Activated CD4-positive, alpha-beta T cell treated with anti-CD3 and anti-CD28 coated beads, Interleukin-2, amount 10 ng/mL, durations not matched to agents 7 days and 5 days (primary cell): ENCODE results near the gene TRPV3. TPM values are rescaled to one million over a fixed set of nuclear protein-coding genes. Genes with fewer than 3 reads are reported as not detected.
"Not testable (repeated sequence)": the region's sequence is repeated elsewhere in the genome, so short reads cannot be mapped to it uniquely, and the experiment has no call there.

Experiments
- CTCF ChIA-PET: fragments of 350-600 bp; sonication (Branson Sonifier 250); formaldehyde crosslinking; loops from one replicate; lab custom pipeline; 2021; ENCODE audit warnings: antibody characterized with exemption; lab: Charles Lee
- POLR2A ChIA-PET: fragments of 350-600 bp; sonication (Branson Sonifier 250); formaldehyde crosslinking; loops from one replicate; lab custom pipeline; 2021; ENCODE audit warnings: antibody characterized with exemption; lab: Charles Lee
- DNase-seq: peaks from one replicate; pipeline ENCODE4 v3.0.0-alpha.2; 2020
- H3K27ac Mint-ChIP-seq: one replicate; pipeline ENCODE4 v1.8.0; 2021; ENCODE audit warnings: mild to moderate bottlenecking, moderate library complexity, mixed read lengths
- H3K27me3 Mint-ChIP-seq: one replicate; pipeline ENCODE4 v1.8.0; 2021; ENCODE audit warnings: mixed read lengths
- H3K36me3 Mint-ChIP-seq: one replicate; pipeline ENCODE4 v1.8.0; 2021; ENCODE audit warnings: low read depth, mixed read lengths
- H3K4me1 Mint-ChIP-seq: one replicate; pipeline ENCODE4 v1.8.0; 2021; ENCODE audit warnings: mixed read lengths
- H3K4me3 Mint-ChIP-seq: one replicate; pipeline ENCODE4 v1.8.0; 2021; ENCODE audit warnings: mild to moderate bottlenecking, moderate library complexity, mixed read lengths
- H3K9me3 Mint-ChIP-seq: one replicate; pipeline ENCODE4 v1.8.0; 2021; ENCODE audit warnings: mixed read lengths
- total RNA-seq, 2 experiments: library from RNA; stranded (reverse); gene quantifications; one replicate each; pipeline ENCODE4 v1.2.3, GENCODE V29; 2021

Gene TRPV3
- total RNA-seq, 2 experiments from 2014 or later, result 0.10 to 0.27 TPM

- Mint-ChIP-seq H3K4me3 (no peak overlapping the region), H3K27me3 (no peaks in the 10 kb centered on the region), H3K4me1 (no peaks in the 10 kb centered on the region), H3K9me3 (no peaks in the 10 kb centered on the region), H3K36me3 (no peaks in the 10 kb centered on the region), H3K27ac (no peak overlapping the region)
- DNase-seq, result no peak
- CTCF ChIA-PET, result interaction anchor here (1.6 kb wide), 1 partner anchor 28 kb away, joined by 3 read pairs; no protein-coding TSS in a partner anchor
- POLR2A ChIA-PET, result no interaction called here
Observed at GRCh38 chr17:3590768-3591167, 33.2 kb upstream of the TRPV3 start.

GRCh38 chr17:3590231-3590630 is 32.6 kb upstream of the TRPV3 start:
- no peaks in the 10 kb centered on the region for H3K27me3 Mint-ChIP-seq
- H3K4me3 Mint-ChIP-seq, result no peak overlapping the region
- peak overlapping the region; percentile 5 for H3K27ac Mint-ChIP-seq
- DNase-seq, result no peak
- no peaks in the 10 kb centered on the region for H3K36me3 Mint-ChIP-seq
- POLR2A ChIA-PET, result no interaction called here
- CTCF ChIA-PET, result interaction anchor here (0.7 to 1.6 kb wide), 2 partner anchors 28 to 29 kb away, joined by 3 read pairs; no protein-coding TSS in a partner anchor
- H3K4me1 Mint-ChIP-seq, result no peaks in the 10 kb centered on the region
- no peaks in the 10 kb centered on the region for H3K9me3 Mint-ChIP-seq

GRCh38 chr17:3589784-3590183 is 32.2 kb upstream of the TRPV3 start:
- CTCF ChIA-PET, result interaction anchor here (0.7 kb wide), 1 partner anchor 29 kb away, joined by 3 read pairs; no protein-coding TSS in a partner anchor
- no peaks in the 10 kb centered on the region for H3K27me3 Mint-ChIP-seq
- POLR2A ChIA-PET, result no interaction called here

GRCh38 chr17:3585826-3586225 is 28.2 kb upstream of the TRPV3 start:
- no peaks in the 10 kb centered on the region for H3K36me3 Mint-ChIP-seq
- CTCF ChIA-PET, result no interaction called here
- no peaks in the 10 kb centered on the region for H3K9me3 Mint-ChIP-seq
- H3K27me3 Mint-ChIP-seq, result no peaks in the 10 kb centered on the region
- no peak for DNase-seq
- no peak overlapping the region for H3K27ac Mint-ChIP-seq
- H3K4me1 Mint-ChIP-seq, result no peaks in the 10 kb centered on the region
- POLR2A ChIA-PET, result no interaction called here
- no peak overlapping the region for H3K4me3 Mint-ChIP-seq

More at GRCh38 chr17:3589784-3590183, 32.2 kb upstream of the TRPV3 start:
- H3K36me3 Mint-ChIP-seq, result no peaks in the 10 kb centered on the region
- H3K4me3 Mint-ChIP-seq, result no peak overlapping the region
- H3K27ac Mint-ChIP-seq, result no peak overlapping the region
- H3K9me3 Mint-ChIP-seq, result no peaks in the 10 kb centered on the region
- no peak for DNase-seq
- no peaks in the 10 kb centered on the region for H3K4me1 Mint-ChIP-seq

- CTCF ChIA-PET, result no interaction called here
- Mint-ChIP-seq H3K4me3 (no peak overlapping the region), H3K27ac (no peak overlapping the region), H3K36me3 (no peaks in the 10 kb centered on the region), H3K27me3 (no peaks in the 10 kb centered on the region), H3K4me1 (no peaks in the 10 kb centered on the region), H3K9me3 (no peaks in the 10 kb centered on the region)
- DNase-seq, result no peak
- POLR2A ChIA-PET, result no interaction called here
Observed at GRCh38 chr17:3583456-3583855, 25.8 kb upstream of the TRPV3 start.

- Mint-ChIP-seq H3K4me3 (no peak overlapping the region), H3K36me3 (no peaks in the 10 kb centered on the region), H3K27ac (no peak overlapping the region), H3K4me1 (no peaks in the 10 kb centered on the region), H3K9me3 (no peaks in the 10 kb centered on the region), H3K27me3 (no peaks in the 10 kb centered on the region)
- ChIA-PET CTCF (no interaction called here), POLR2A (interaction anchor here (0.7 kb wide), 1 partner anchor 741 kb away, joined by 4 read pairs; no protein-coding TSS in a partner anchor)
- DNase-seq, result no peak
Observed at GRCh38 chr17:3582915-3583314, 25.3 kb upstream of the TRPV3 start.

- H3K36me3 Mint-ChIP-seq, DNase-seq, H3K9me3 Mint-ChIP-seq, H3K27ac Mint-ChIP-seq, H3K4me3 Mint-ChIP-seq, POLR2A ChIA-PET, CTCF ChIA-PET, H3K27me3 Mint-ChIP-seq, H3K4me1 Mint-ChIP-seq: not testable (repeated sequence)
Observed at GRCh38 chr17:3578667-3579066, 21.1 kb upstream of the TRPV3 start.

GRCh38 chr17:3576970-3577369 is 19.4 kb upstream of the TRPV3 start:
- Mint-ChIP-seq H3K27ac (no peak overlapping the region), H3K36me3 (no peaks in the 10 kb centered on the region), H3K27me3 (no peaks in the 10 kb centered on the region), H3K4me1 (no peaks in the 10 kb centered on the region), H3K9me3 (no peaks in the 10 kb centered on the region), H3K4me3 (no peak overlapping the region)
- no peak for DNase-seq
- ChIA-PET POLR2A (no interaction called here), CTCF (no interaction called here)

- ChIA-PET CTCF (no interaction called here), POLR2A (no interaction called here)
Observed at GRCh38 chr17:3575511-3575910, 17.9 kb upstream of the TRPV3 start.

GRCh38 chr17:3574231-3574630 is 16.6 kb upstream of the TRPV3 start:
- no peaks in the 10 kb centered on the region for H3K36me3 Mint-ChIP-seq
- ChIA-PET POLR2A (no interaction called here), CTCF (no interaction called here)
- H3K27ac Mint-ChIP-seq, result no peak overlapping the region
- H3K27me3 Mint-ChIP-seq, result no peaks in the 10 kb centered on the region
- no peaks in the 10 kb centered on the region for H3K4me1 Mint-ChIP-seq
- H3K4me3 Mint-ChIP-seq, result no peak overlapping the region
- no peak for DNase-seq
- no peaks in the 10 kb centered on the region for H3K9me3 Mint-ChIP-seq

More at GRCh38 chr17:3575511-3575910, 17.9 kb upstream of the TRPV3 start:
- Mint-ChIP-seq H3K4me3 (no peak overlapping the region), H3K9me3 (no peaks in the 10 kb centered on the region), H3K27me3 (no peaks in the 10 kb centered on the region), H3K4me1 (no peaks in the 10 kb centered on the region), H3K27ac (no peak overlapping the region), H3K36me3 (no peaks in the 10 kb centered on the region)
- no peak for DNase-seq

- Mint-ChIP-seq H3K9me3 (no peaks in the 10 kb centered on the region), H3K27ac (no peak overlapping the region), H3K27me3 (no peaks in the 10 kb centered on the region), H3K36me3 (no peaks in the 10 kb centered on the region), H3K4me1 (no peaks in the 10 kb centered on the region), H3K4me3 (no peak overlapping the region)
- no peak for DNase-seq
- ChIA-PET POLR2A (no interaction called here), CTCF (no interaction called here)
Observed at GRCh38 chr17:3573246-3574100, 15.9 kb upstream of the TRPV3 start.

- no peak for DNase-seq
- H3K36me3 Mint-ChIP-seq, result no peaks in the 10 kb centered on the region
- no peak overlapping the region for H3K27ac Mint-ChIP-seq
- H3K4me1 Mint-ChIP-seq, result no peaks in the 10 kb centered on the region
- H3K4me3 Mint-ChIP-seq, result no peak overlapping the region
- POLR2A ChIA-PET, result no interaction called here
- H3K9me3 Mint-ChIP-seq, result no peaks in the 10 kb centered on the region
- CTCF ChIA-PET, result no interaction called here
- no peaks in the 10 kb centered on the region for H3K27me3 Mint-ChIP-seq
Observed at GRCh38 chr17:3572231-3572630, 14.6 kb upstream of the TRPV3 start.

- Mint-ChIP-seq H3K9me3 (no peaks in the 10 kb centered on the region), H3K36me3 (no peaks in the 10 kb centered on the region), H3K27me3 (no peaks in the 10 kb centered on the region), H3K27ac (no peak overlapping the region), H3K4me3 (no peak overlapping the region), H3K4me1 (no peaks in the 10 kb centered on the region)
- DNase-seq, result no peak
- ChIA-PET CTCF (interaction anchor here (1.0 to 1.3 kb wide), 2 partner anchors 14 to 18 kb away, joined by 3 read pairs; partner anchors contain the start of gene TRPV3), POLR2A (no interaction called here)
Observed at GRCh38 chr17:3571043-3571900, 13.7 kb upstream of the TRPV3 start.
